Lower lobe of right lung (tissue), 2 donors: ENCODE data around the gene NIF3L1. TPM values are rescaled to one million over a fixed set of nuclear protein-coding genes. Genes with fewer than 3 reads are reported as not detected.

Source experiments
- ATAC-seq, 2 donors: fragments of 200-7000 bp; cut with Tn5 transposase; one replicate each; pipeline ENCODE4 v1.9.1; 2020 to 2022; ENCODE audit warnings: mild to moderate bottlenecking in 2 of 2, moderate library complexity in 2 of 2
- DNase-seq: peaks from one replicate; pipeline ENCODE4 v3.0.0-alpha.2; 2020
- H3K27ac ChIP-seq: fragments of 200-600 bp; one replicate; pipeline ENCODE4 v1.8.0; 2022
- H3K27me3 ChIP-seq: fragments of 200-600 bp; one replicate; pipeline ENCODE4 v1.8.0; 2022; ENCODE audit warnings: low read depth
- H3K36me3 ChIP-seq: fragments of 200-600 bp; one replicate; pipeline ENCODE4 v1.8.0; 2022; ENCODE audit warnings: mild to moderate bottlenecking
- H3K4me1 ChIP-seq: fragments of 200-600 bp; one replicate; pipeline ENCODE4 v1.8.0; 2022
- H3K4me3 ChIP-seq: fragments of 200-600 bp; one replicate; pipeline ENCODE4 v1.8.0; 2022; ENCODE audit warnings: mild to moderate bottlenecking
- H3K9me3 ChIP-seq: fragments of 200-600 bp; one replicate; pipeline ENCODE4 v1.8.0; 2022
- intact Hi-C: fragments of 100-400 bp; cut with DNase I; formaldehyde crosslinking; loops from one replicate; pipeline ENCODE4 v1.11.0; 2022
- total RNA-seq: library from RNA; stranded (reverse); fragmentation: NEBNext Ultra II Directional; extraction: Animal tissue kit (Norgen Biotek cat#: 25700); gene quantifications from one replicate; pipeline ENCODE4 v1.2.1, GENCODE V29; 2021
- TF ChIP-seq, protein P1 (sequence below): fragments of 200-600 bp; IDR thresholded peaks from one replicate; pipeline ENCODE4 v1.8.0; 2022; ENCODE audit warnings: antibody characterized with exemption, mild to moderate bottlenecking
- donor health status: DM: no; HTN: yes; CAD: no; lungs with severe emphysema.

The NIF3L1 gene
- total RNA-seq, 1 donor from 2014 or later: 20.5 TPM

DNA sequence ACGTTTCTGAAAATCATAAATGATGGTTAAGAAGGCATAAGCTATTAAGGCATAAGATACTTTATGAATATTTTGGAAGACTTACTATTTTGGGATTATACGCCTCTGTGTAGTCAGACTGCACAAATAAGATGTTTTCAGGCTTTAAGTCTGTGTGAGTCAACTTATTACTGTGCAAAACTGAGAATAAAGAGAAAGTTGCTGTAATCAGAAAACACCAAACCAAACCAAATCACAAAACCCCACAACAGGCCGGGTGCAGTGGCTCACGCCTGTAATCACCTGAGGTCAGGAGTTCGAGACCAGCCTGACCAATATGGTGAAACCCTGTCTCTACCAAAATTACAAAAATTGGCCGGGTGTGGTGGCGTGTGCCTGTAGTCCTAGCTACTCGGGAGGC lies 32.4 kb upstream of the NIF3L1 start:
- Histone ChIP-seq H3K27me3 (no peaks in the 10 kb centered on the region), H3K36me3 (peaks cover 94% of the 10 kb centered on the region), H3K27ac (no peak overlapping the region), H3K4me3 (no peak overlapping the region), H3K4me1 (peaks cover 58% of the 10 kb centered on the region), H3K9me3 (no peaks in the 10 kb centered on the region)
- ATAC-seq (no peak), DNase-seq (no peak)
- TF ChIP-seq, protein P1, sequence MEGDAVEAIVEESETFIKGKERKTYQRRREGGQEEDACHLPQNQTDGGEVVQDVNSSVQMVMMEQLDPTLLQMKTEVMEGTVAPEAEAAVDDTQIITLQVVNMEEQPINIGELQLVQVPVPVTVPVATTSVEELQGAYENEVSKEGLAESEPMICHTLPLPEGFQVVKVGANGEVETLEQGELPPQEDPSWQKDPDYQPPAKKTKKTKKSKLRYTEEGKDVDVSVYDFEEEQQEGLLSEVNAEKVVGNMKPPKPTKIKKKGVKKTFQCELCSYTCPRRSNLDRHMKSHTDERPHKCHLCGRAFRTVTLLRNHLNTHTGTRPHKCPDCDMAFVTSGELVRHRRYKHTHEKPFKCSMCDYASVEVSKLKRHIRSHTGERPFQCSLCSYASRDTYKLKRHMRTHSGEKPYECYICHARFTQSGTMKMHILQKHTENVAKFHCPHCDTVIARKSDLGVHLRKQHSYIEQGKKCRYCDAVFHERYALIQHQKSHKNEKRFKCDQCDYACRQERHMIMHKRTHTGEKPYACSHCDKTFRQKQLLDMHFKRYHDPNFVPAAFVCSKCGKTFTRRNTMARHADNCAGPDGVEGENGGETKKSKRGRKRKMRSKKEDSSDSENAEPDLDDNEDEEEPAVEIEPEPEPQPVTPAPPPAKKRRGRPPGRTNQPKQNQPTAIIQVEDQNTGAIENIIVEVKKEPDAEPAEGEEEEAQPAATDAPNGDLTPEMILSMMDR: no peak
- intact Hi-C loops: no loop called here

DNA sequence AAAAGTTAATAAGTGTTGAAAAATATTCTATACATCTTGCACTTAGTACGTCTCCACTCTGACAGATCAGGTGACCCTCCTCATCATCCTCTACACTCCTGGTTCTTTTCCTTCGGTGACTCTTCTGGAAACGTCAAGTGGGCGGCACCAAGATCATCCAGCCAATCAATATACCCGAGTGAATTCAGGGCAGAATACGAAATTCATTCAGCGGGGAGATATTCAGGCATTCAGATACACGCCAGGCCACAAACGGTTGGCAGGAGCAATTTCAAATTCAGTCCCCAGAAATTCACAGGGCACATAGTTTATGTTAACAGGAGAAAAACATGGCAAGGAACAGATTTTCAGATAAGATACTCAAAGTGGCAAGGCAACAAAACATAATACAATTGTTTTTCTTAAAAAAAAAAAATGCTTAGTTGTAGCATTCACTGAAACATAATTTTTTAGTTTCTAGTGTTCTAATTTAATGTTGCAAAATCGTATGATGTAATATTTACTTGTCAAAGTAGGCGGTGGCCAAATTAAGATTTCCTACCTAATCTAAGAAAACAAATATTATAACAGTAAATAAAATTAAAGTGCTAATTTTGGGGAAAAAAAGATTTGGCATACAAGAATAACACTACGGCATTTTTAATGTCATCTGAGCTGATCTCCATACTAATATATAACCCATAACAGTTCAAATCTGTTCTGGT lies 28.9 kb upstream of the NIF3L1 start:
- Histone ChIP-seq H3K27ac (no peak overlapping the region), H3K4me3 (peak overlapping the region; percentile 94), H3K27me3 (no peaks in the 10 kb centered on the region), H3K9me3 (no peaks in the 10 kb centered on the region), H3K36me3 (peaks cover 60% of the 10 kb centered on the region), H3K4me1 (peaks cover 63% of the 10 kb centered on the region)
- DNase-seq: no peak
- TF ChIP-seq, protein P1: no peak
- no peak for ATAC-seq
- intact Hi-C loops: loop anchor here (10.0 kb wide), 1 partner anchor 45 kb away; the partner anchor contains the start of gene BZW1

DNA sequence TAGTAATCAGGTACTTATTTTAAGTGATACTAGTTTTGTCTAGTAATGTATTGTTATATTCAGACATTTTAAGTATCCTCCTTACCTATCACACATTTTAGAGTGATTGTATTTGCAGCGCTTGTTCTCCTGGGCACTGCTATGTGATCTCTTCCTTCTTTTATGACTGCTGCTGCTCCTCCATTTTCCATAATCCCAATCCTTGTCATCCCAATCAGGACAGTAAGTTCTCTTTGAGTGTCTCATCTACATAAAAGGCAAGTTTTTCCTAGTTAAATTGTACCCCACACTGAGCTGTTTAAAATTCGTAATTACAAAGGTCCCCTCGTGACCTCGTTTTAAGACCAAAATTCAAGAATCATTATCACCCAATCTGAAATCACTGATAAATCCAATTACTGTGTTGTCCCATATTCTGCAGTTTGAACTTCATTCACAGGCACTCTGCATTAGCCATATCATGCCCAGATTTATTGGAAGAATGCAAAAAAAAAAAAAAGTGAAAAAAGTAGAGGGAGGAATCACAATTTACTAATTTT lies 27.5 kb upstream of the NIF3L1 start:
- DNase-seq: no peak
- H3K4me3 ChIP-seq: peak overlapping the region; percentile 94
- TF ChIP-seq, protein P1: no peak
- no peaks in the 10 kb centered on the region for H3K27me3 ChIP-seq
- H3K4me1 ChIP-seq: peaks cover 66% of the 10 kb centered on the region
- peak overlapping the region; percentile 100 for H3K27ac ChIP-seq
- ATAC-seq: no peak
- peaks cover 46% of the 10 kb centered on the region for H3K36me3 ChIP-seq
- H3K9me3 ChIP-seq: no peaks in the 10 kb centered on the region
- intact Hi-C loops: loop anchor here (10.0 kb wide), 1 partner anchor 47 kb away; the partner anchor contains the start of gene BZW1

DNA sequence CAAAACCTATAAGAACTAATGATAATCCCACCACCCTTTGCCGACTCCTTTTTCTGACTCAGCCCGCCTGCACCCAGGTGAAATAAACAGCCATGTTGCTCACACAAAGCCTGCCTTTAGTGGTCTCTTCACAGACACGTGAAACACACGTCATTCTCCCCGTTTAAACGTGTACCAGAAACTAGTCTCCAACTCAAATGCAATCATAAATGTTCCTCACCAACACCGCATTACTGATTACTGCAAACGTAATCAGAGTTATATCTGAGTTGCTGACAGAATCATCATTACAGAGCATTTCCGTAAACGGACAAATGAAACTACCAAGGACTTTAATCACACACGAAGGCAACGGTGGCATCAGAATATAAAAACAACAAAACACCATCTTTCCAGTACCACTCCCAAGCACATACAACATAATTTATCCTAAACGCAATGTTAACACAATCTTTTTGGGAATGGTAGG lies 26.6 kb upstream of the NIF3L1 start:
- intact Hi-C loops: loop anchor here (10.0 kb wide), 1 partner anchor 48 kb away; the partner anchor contains the start of gene BZW1
- TF ChIP-seq, protein P1: no peak
- ATAC-seq (no peak), DNase-seq (no peak)
- Histone ChIP-seq H3K27ac (peak overlapping the region; percentile 100), H3K4me3 (peak overlapping the region; percentile 94), H3K4me1 (peaks cover 67% of the 10 kb centered on the region), H3K27me3 (no peaks in the 10 kb centered on the region), H3K36me3 (peaks cover 37% of the 10 kb centered on the region), H3K9me3 (no peaks in the 10 kb centered on the region)

DNA sequence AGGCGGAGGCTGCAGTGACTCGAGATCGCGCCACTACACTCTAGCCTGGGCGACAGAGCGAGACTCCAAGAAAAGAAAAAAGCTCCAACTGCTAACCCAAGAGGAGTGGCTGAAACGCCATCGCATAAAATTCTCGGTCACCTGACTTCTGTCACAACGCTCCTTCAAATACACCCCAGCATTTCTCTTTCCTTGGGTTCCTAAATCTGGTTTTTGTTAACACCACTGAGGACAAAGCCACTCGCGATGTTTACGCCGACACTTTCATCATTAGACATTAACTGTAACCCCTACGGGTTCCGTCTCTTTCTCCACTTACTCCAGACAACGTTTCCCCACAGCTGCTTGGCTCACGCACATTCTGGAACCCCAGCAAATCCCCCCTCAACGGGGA lies 25.4 kb upstream of the NIF3L1 start:
- ATAC-seq: peak; percentile 3 to 6
- TF ChIP-seq, protein P1: no peak

More for the DNA sequence above, 25.4 kb upstream of the NIF3L1 start:
- no peak for DNase-seq
- Histone ChIP-seq H3K27ac (peak overlapping the region; percentile 100), H3K9me3 (no peaks in the 10 kb centered on the region), H3K4me1 (peaks cover 56% of the 10 kb centered on the region), H3K27me3 (no peaks in the 10 kb centered on the region), H3K4me3 (peak overlapping the region; percentile 94), H3K36me3 (peaks cover 25% of the 10 kb centered on the region)
- intact Hi-C loops: loop anchor here (10.0 kb wide), 1 partner anchor 49 kb away; the partner anchor contains the start of gene BZW1
